WTC11 (cell line): Measurements from ENCODE around the gene C3orf70.

Experiments used
- ESRRA ChIP-seq: sonication (generic); formaldehyde crosslinking; IDR thresholded peaks from 2 replicates; pipeline ENCODE4 v1.8.1; 2022; ENCODE audit warnings: mild to moderate bottlenecking, missing genetic modification reagents, borderline replicate concordance
- IRF2 ChIP-seq: sonication (generic); formaldehyde crosslinking; IDR thresholded peaks from 2 replicates; pipeline ENCODE4 v1.8.0; 2022; ENCODE audit warnings: low read depth, missing genetic modification reagents, borderline replicate concordance
- JUN ChIP-seq: sonication (generic); formaldehyde crosslinking; IDR thresholded peaks from 2 replicates; pipeline ENCODE4 v1.8.0; 2023; ENCODE audit warnings: mild to moderate bottlenecking, missing genetic modification reagents
- TCF7 ChIP-seq: sonication (generic); formaldehyde crosslinking; IDR thresholded peaks from 2 replicates; pipeline ENCODE4 v1.8.0; 2022; ENCODE audit warnings: mild to moderate bottlenecking, low read depth, missing genetic modification reagents, moderate library complexity
- TF ChIP-seq, protein P1 (sequence below): sonication (generic); formaldehyde crosslinking; IDR thresholded peaks from 2 replicates; pipeline ENCODE4 v1.8.1; 2022; ENCODE audit warnings: low read depth, mild to moderate bottlenecking, moderate library complexity, missing genetic modification reagents, borderline replicate concordance
- TF ChIP-seq, protein P2 (sequence below): fragments of 200-600 bp; IDR thresholded peaks from 2 replicates; pipeline ENCODE4 v1.8.0; 2022; ENCODE audit warnings: antibody characterized with exemption
- TF ChIP-seq, protein P3 (sequence below): sonication (generic); formaldehyde crosslinking; IDR thresholded peaks from 2 replicates; pipeline ENCODE4 v1.8.1; 2022; ENCODE audit warnings: mild to moderate bottlenecking, missing genetic modification reagents, moderate library complexity, borderline replicate concordance
- TF ChIP-seq, protein P4 (sequence below): sonication (generic); formaldehyde crosslinking; IDR thresholded peaks from 2 replicates; pipeline ENCODE4 v1.8.0; 2023; ENCODE audit warnings: missing genetic modification reagents

DNA sequence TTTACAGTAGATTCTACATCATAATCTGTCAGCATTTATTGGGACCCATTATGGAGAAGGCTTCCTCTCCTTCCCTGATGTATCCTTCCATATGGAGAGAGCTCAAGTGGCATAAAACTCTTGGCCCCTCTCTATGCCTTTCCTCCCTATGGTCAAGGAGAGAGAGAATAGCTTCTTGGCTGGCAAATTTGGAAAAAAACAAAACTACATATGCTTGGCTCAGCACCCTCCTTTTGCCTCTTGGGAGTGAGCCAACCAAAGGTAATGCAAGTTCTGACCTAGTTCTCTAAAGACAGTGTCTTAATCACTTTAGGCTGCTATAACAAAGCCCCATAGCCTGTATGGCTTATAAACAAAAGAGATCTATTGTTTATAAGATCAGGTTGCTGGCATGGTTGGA is 37.5 kb downstream of the C3orf70 start:
- TF ChIP-seq, protein P1, sequence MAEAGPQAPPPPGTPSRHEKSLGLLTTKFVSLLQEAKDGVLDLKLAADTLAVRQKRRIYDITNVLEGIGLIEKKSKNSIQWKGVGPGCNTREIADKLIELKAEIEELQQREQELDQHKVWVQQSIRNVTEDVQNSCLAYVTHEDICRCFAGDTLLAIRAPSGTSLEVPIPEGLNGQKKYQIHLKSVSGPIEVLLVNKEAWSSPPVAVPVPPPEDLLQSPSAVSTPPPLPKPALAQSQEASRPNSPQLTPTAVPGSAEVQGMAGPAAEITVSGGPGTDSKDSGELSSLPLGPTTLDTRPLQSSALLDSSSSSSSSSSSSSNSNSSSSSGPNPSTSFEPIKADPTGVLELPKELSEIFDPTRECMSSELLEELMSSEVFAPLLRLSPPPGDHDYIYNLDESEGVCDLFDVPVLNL, result no peak
- TF ChIP-seq ESRRA (CRISPR knock-in tag), result no peak
- TF ChIP-seq JUN (CRISPR knock-in tag), result no peak
- TF ChIP-seq, protein P2, sequence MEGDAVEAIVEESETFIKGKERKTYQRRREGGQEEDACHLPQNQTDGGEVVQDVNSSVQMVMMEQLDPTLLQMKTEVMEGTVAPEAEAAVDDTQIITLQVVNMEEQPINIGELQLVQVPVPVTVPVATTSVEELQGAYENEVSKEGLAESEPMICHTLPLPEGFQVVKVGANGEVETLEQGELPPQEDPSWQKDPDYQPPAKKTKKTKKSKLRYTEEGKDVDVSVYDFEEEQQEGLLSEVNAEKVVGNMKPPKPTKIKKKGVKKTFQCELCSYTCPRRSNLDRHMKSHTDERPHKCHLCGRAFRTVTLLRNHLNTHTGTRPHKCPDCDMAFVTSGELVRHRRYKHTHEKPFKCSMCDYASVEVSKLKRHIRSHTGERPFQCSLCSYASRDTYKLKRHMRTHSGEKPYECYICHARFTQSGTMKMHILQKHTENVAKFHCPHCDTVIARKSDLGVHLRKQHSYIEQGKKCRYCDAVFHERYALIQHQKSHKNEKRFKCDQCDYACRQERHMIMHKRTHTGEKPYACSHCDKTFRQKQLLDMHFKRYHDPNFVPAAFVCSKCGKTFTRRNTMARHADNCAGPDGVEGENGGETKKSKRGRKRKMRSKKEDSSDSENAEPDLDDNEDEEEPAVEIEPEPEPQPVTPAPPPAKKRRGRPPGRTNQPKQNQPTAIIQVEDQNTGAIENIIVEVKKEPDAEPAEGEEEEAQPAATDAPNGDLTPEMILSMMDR, result no peak
- no peak for TF ChIP-seq TCF7 (CRISPR knock-in tag)
- TF ChIP-seq, protein P3, sequence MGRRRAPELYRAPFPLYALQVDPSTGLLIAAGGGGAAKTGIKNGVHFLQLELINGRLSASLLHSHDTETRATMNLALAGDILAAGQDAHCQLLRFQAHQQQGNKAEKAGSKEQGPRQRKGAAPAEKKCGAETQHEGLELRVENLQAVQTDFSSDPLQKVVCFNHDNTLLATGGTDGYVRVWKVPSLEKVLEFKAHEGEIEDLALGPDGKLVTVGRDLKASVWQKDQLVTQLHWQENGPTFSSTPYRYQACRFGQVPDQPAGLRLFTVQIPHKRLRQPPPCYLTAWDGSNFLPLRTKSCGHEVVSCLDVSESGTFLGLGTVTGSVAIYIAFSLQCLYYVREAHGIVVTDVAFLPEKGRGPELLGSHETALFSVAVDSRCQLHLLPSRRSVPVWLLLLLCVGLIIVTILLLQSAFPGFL (CRISPR knock-in tag), result no peak
- TF ChIP-seq, protein P4, sequence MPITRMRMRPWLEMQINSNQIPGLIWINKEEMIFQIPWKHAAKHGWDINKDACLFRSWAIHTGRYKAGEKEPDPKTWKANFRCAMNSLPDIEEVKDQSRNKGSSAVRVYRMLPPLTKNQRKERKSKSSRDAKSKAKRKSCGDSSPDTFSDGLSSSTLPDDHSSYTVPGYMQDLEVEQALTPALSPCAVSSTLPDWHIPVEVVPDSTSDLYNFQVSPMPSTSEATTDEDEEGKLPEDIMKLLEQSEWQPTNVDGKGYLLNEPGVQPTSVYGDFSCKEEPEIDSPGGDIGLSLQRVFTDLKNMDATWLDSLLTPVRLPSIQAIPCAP (CRISPR knock-in tag), result no peak
- no peak for TF ChIP-seq IRF2
